Measurements from ENCODE around the gene SEC24B.

The SEC24B gene

DNA sequence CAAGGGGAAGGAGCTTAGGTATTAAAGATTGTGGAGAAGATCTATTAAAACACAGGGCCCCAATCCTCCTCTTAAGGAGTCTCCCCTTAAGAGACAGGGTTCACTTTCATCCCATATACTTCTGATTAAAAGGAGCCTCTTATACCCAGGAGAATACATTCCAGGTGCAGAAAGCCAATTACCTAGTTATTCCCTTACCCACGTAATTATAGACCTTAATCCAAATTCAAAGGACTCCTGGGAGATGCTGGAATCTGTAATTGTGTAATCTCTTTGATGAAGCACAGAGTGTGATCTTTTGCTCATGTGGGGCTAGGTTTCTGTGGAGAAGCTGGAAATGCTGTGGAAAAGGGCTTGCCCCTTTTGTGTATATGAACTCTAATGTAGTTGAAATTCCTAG is 1.4 kb upstream of the SEC24B start:
- H2AFZ ChIP-seq (ENCODE audit: low read depth, low read length): no peak overlapping the region
- H2AK5ac ChIP-seq (ENCODE audit: low read length, severe bottlenecking): no peak overlapping the region
- no peak for DNase-seq
- H3K27ac ChIP-seq (ENCODE audit: low read length, poor library complexity, severe bottlenecking): no peak overlapping the region
- H3K4me1 ChIP-seq (ENCODE audit: control insufficient read depth, insufficient read depth, low read depth, low read length): peaks cover 5% of the 10 kb centered on the region
- H3K14ac ChIP-seq (ENCODE audit: low read length in 2 of 2): no peak overlapping the region
- H3K9me3 ChIP-seq (ENCODE audit: control insufficient read depth, low read length): no peaks in the 10 kb centered on the region
- no peak overlapping the region for H2BK12ac ChIP-seq (ENCODE audit: low read length in 2 of 2)
- H3K4me2 ChIP-seq (ENCODE audit: low read length, poor library complexity, severe bottlenecking): no peak overlapping the region
- no peak overlapping the region for H3K18ac ChIP-seq (ENCODE audit: low read depth in 1 of 2, low read length in 2 of 2)
- no peak overlapping the region for H2BK15ac ChIP-seq (ENCODE audit: low read depth, poor library complexity, severe bottlenecking)
- no peak overlapping the region for H3K4ac ChIP-seq (ENCODE audit: low read depth in 1 of 2, low read length in 2 of 2)
- H3K23ac ChIP-seq (ENCODE audit: low read length in 2 of 2): no peak overlapping the region
- H3K27me3 ChIP-seq (ENCODE audit: control insufficient read depth in 1 of 2, insufficient read depth in 1 of 2, low read length in 2 of 2): no peaks in the 10 kb centered on the region
- WGBS: no CpG with 5 or more reads among the region's 1 CpG
- H3K79me1 ChIP-seq (replicated peaks; ENCODE audit: low read length, poor library complexity, severe bottlenecking): peaks cover 10% of the 10 kb centered on the region
- peak overlapping the region; percentile 96 for H3K9ac ChIP-seq (ENCODE audit: low read length)
- no peak overlapping the region for H2BK5ac ChIP-seq (ENCODE audit: low read depth, low read length, poor library complexity, severe bottlenecking)
- H3K4me3 ChIP-seq (ENCODE audit: insufficient read depth in 1 of 2, low read depth in 1 of 2, low read length in 2 of 2): peak overlapping the region in 1 of 2 experiments; percentile 98
- H4K8ac ChIP-seq (ENCODE audit: low read length): no peak overlapping the region
- peaks cover 3 to 11% of the 10 kb centered on the region in 2 experiments for H3K36me3 ChIP-seq (ENCODE audit: control insufficient read depth in 1 of 2, insufficient read depth in 2 of 2, low read depth in 1 of 2, low read length in 2 of 2)
- no peak overlapping the region for H2BK120ac ChIP-seq (ENCODE audit: low read depth, low read length)
- no peak overlapping the region for H4K91ac ChIP-seq (ENCODE audit: low read length)

DNA sequence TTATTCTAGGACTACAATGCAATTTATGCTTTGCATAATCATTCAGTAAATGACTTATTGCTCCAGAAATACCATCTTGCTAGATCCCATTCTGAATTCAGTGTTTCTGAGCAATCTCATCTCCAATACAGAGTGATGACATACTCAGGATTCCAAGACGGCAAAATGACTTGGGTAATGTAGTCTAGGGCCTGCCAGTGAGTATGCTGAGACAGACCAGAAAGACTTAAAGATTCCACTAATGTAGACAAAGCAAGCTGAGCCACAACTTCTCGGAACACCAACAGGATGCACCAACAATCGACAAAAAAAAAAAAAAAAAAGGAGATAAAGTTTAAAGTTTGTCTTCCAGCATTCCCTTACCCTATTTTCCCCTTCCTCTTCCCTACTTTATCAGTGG is 919 bp upstream of the SEC24B start:
- Histone ChIP-seq H2BK15ac (ENCODE audit: low read depth, poor library complexity, severe bottlenecking) (no peak overlapping the region), H3K36me3 (ENCODE audit: control insufficient read depth in 1 of 2, insufficient read depth in 2 of 2, low read depth in 1 of 2, low read length in 2 of 2) (peaks cover 3 to 11% of the 10 kb centered on the region in 2 experiments), H3K18ac (ENCODE audit: low read depth in 1 of 2, low read length in 2 of 2) (no peak overlapping the region), H3K14ac (ENCODE audit: low read length in 2 of 2) (no peak overlapping the region), H3K27ac (ENCODE audit: low read length, poor library complexity, severe bottlenecking) (peak overlapping the region; percentile 67), H3K27me3 (ENCODE audit: control insufficient read depth in 1 of 2, insufficient read depth in 1 of 2, low read length in 2 of 2) (no peaks in the 10 kb centered on the region), H3K4me1 (ENCODE audit: control insufficient read depth, insufficient read depth, low read depth, low read length) (peaks cover 5% of the 10 kb centered on the region), H2BK5ac (ENCODE audit: low read depth, low read length, poor library complexity, severe bottlenecking) (no peak overlapping the region), H3K9me3 (ENCODE audit: control insufficient read depth, low read length) (no peaks in the 10 kb centered on the region), H3K4me3 (ENCODE audit: insufficient read depth in 1 of 2, low read depth in 1 of 2, low read length in 2 of 2) (peak overlapping the region in 1 of 2 experiments; percentile 98), H3K9ac (ENCODE audit: low read length) (peak overlapping the region; percentile 96), H2AK5ac (ENCODE audit: low read length, severe bottlenecking) (no peak overlapping the region), H4K8ac (ENCODE audit: low read length) (no peak overlapping the region), H3K79me1 (replicated peaks; ENCODE audit: low read length, poor library complexity, severe bottlenecking) (peaks cover 10% of the 10 kb centered on the region), H2BK120ac (ENCODE audit: low read depth, low read length) (no peak overlapping the region), H2AFZ (ENCODE audit: low read depth, low read length) (no peak overlapping the region), H3K4ac (ENCODE audit: low read depth in 1 of 2, low read length in 2 of 2) (no peak overlapping the region), H3K4me2 (ENCODE audit: low read length, poor library complexity, severe bottlenecking) (peak overlapping the region; percentile 31), H3K23ac (ENCODE audit: low read length in 2 of 2) (no peak overlapping the region), H4K91ac (ENCODE audit: low read length) (no peak overlapping the region), H2BK12ac (ENCODE audit: low read length in 2 of 2) (no peak overlapping the region)
- WGBS: 20% methylated on average over 1 of the region's 3 CpGs
- peak; percentile 88 for DNase-seq

DNA sequence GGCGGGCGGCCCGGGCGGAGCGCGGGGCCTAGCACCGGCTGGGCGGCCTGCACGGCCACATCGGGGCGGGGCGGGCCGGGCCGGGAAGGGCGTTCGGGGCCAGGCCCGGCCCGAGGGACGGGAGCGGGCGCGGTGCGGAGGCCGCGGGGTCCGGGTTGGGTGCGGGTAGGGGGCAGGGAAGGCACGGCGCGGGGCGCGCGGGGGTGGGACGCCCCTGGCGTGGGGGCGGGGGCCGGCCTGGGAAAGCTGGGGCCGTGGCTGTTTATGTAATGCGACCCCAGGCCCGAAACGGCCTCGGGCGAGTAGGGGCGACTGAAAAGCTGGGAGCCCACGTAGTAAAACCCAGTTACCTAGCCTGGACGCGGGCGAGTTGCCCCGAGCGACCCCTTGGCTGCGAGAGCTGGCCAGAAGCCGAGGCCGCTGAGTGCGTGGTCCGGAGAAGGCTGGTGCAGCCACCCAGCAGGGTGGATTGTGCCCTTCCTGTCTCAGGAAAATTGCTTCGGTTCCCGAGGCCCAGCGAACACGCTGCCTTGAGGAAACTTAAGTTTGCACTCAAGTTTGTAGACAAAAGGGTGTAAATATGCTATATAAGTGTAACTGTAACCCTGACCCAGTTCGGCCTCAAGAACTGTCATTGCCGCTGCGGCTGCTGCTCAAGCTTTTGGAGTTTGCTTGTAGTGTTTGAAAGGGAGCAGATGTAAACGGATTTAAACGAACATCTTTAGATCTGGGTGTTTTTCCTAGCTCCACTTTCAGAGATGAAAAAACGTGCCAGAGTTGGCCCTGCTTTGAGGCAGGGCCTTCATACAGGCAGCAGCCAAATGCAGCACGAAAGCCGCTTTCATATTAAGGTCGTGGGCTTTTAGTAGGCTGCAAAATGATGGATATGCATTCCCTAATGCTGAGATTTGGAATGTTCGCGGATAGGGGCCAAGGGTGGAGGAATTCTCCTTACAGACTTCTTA is 674 bp downstream of the SEC24B start:
- Histone ChIP-seq H2AK5ac (ENCODE audit: low read length, severe bottlenecking) (no peak overlapping the region), H3K4me2 (ENCODE audit: low read length, poor library complexity, severe bottlenecking) (peak overlapping the region; percentile 71), H2BK15ac (ENCODE audit: low read depth, poor library complexity, severe bottlenecking) (peak overlapping the region; percentile 99), H3K23ac (ENCODE audit: low read length in 2 of 2) (no peak overlapping the region), H2AFZ (ENCODE audit: low read depth, low read length) (no peak overlapping the region), H4K8ac (ENCODE audit: low read length) (peak overlapping the region; percentile 41), H3K18ac (ENCODE audit: low read depth in 1 of 2, low read length in 2 of 2) (peak overlapping the region; percentile 90 to 96), H3K4ac (ENCODE audit: low read depth in 1 of 2, low read length in 2 of 2) (peak overlapping the region in 1 of 2 experiments; percentile 79), H2BK120ac (ENCODE audit: low read depth, low read length) (peak overlapping the region; percentile 97), H3K36me3 (ENCODE audit: control insufficient read depth in 1 of 2, insufficient read depth in 2 of 2, low read depth in 1 of 2, low read length in 2 of 2) (peaks cover 3 to 11% of the 10 kb centered on the region in 2 experiments), H3K9ac (ENCODE audit: low read length) (peak overlapping the region; percentile 96), H3K79me1 (replicated peaks; ENCODE audit: low read length, poor library complexity, severe bottlenecking) (peaks cover 10% of the 10 kb centered on the region), H3K4me1 (ENCODE audit: control insufficient read depth, insufficient read depth, low read depth, low read length) (peaks cover 5% of the 10 kb centered on the region), H3K4me3 (ENCODE audit: insufficient read depth in 1 of 2, low read depth in 1 of 2, low read length in 2 of 2) (peak overlapping the region; percentile 65 to 98), H2BK5ac (ENCODE audit: low read depth, low read length, poor library complexity, severe bottlenecking) (no peak overlapping the region), H3K27ac (ENCODE audit: low read length, poor library complexity, severe bottlenecking) (peak overlapping the region; percentile 82), H3K27me3 (ENCODE audit: control insufficient read depth in 1 of 2, insufficient read depth in 1 of 2, low read length in 2 of 2) (no peaks in the 10 kb centered on the region), H3K9me3 (ENCODE audit: control insufficient read depth, low read length) (no peaks in the 10 kb centered on the region), H3K14ac (ENCODE audit: low read length in 2 of 2) (peak overlapping the region in 1 of 2 experiments; percentile 63), H2BK12ac (ENCODE audit: low read length in 2 of 2) (no peak overlapping the region), H4K91ac (ENCODE audit: low read length) (peak overlapping the region; percentile 75)
- DNase-seq: peak; percentile 49
- 1% methylated on average over 54 of the region's 70 CpGs for WGBS

DNA sequence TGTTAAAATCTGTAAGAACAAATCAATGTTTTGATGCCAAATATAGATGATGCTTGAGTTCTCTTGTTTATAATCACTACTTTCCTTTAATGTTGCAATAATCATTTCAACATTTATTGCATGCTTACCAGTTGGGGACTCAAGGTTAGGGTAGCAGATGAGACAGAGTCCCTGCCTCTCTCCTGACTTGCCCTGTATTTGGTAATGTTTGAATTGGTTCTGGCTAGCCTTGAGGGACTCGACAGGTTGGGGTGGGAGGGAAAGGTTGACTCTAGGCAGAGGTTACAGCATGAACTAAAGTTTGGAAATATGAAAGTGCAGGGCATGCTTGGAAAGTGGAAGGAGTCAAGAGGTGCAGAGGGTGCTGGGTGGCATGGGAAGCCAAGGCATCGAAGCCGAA is 2.0 kb downstream of the SEC24B start:
- H2AK5ac ChIP-seq (ENCODE audit: low read length, severe bottlenecking): no peak overlapping the region
- peak overlapping the region; percentile 96 for H3K9ac ChIP-seq (ENCODE audit: low read length)
- peak; percentile 14 for DNase-seq
- no peak overlapping the region for H3K4ac ChIP-seq (ENCODE audit: low read depth in 1 of 2, low read length in 2 of 2)
- no peak overlapping the region for H2BK5ac ChIP-seq (ENCODE audit: low read depth, low read length, poor library complexity, severe bottlenecking)
- no peak overlapping the region for H2AFZ ChIP-seq (ENCODE audit: low read depth, low read length)
- H2BK12ac ChIP-seq (ENCODE audit: low read length in 2 of 2): no peak overlapping the region
- no peak overlapping the region for H3K27ac ChIP-seq (ENCODE audit: low read length, poor library complexity, severe bottlenecking)
- H3K4me2 ChIP-seq (ENCODE audit: low read length, poor library complexity, severe bottlenecking): peak overlapping the region; percentile 57
- H2BK120ac ChIP-seq (ENCODE audit: low read depth, low read length): no peak overlapping the region
- no peak overlapping the region for H4K8ac ChIP-seq (ENCODE audit: low read length)
- peaks cover 0 to 4% of the 10 kb centered on the region in 2 experiments for H3K36me3 ChIP-seq (ENCODE audit: control insufficient read depth in 1 of 2, insufficient read depth in 2 of 2, low read depth in 1 of 2, low read length in 2 of 2)
- no peaks in the 10 kb centered on the region for H3K9me3 ChIP-seq (ENCODE audit: control insufficient read depth, low read length)
- H3K79me1 ChIP-seq (replicated peaks; ENCODE audit: low read length, poor library complexity, severe bottlenecking): peaks cover 10% of the 10 kb centered on the region
- no peak overlapping the region for H2BK15ac ChIP-seq (ENCODE audit: low read depth, poor library complexity, severe bottlenecking)
- H3K4me3 ChIP-seq (ENCODE audit: insufficient read depth in 1 of 2, low read depth in 1 of 2, low read length in 2 of 2): peak overlapping the region in 1 of 2 experiments; percentile 98
- H3K14ac ChIP-seq (ENCODE audit: low read length in 2 of 2): no peak overlapping the region
- WGBS: 88% methylated on average over 3 of the region's 3 CpGs
- no peak overlapping the region for H3K23ac ChIP-seq (ENCODE audit: low read length in 2 of 2)
- peaks cover 5% of the 10 kb centered on the region for H3K4me1 ChIP-seq (ENCODE audit: control insufficient read depth, insufficient read depth, low read depth, low read length)
- H3K27me3 ChIP-seq (ENCODE audit: control insufficient read depth in 1 of 2, insufficient read depth in 1 of 2, low read length in 2 of 2): no peaks in the 10 kb centered on the region
- no peak overlapping the region for H3K18ac ChIP-seq (ENCODE audit: low read depth in 1 of 2, low read length in 2 of 2)
- H4K91ac ChIP-seq (ENCODE audit: low read length): no peak overlapping the region

Data from mesenchymal stem cell (in vitro differentiated cells and primary cell).